ENCODE data around the gene TBL3. TPM values are rescaled to one million over a fixed set of nuclear protein-coding genes. Genes with fewer than 3 reads are reported as not detected.
A peak's percentile ranks its signal among the peaks of the same experiment; 100 is the strongest.

The TBL3 gene
- total and polyA plus RNA-seq, 9 of the 15 experiments (the other 6 are each of a cell fraction or from before 2014, with no cell fraction given) = 0.97 to 117 (median 24.5) TPM

- TF ChIP-seq GTF3C2 (IDR thresholded peaks at IDR 0.05; ENCODE audit: borderline replicate concordance, extremely low read depth, insufficient read length) (no peak), ZNF253 (CRISPR knock-in tag; conservative IDR thresholded peaks at IDR 0.05) (no peak), CTBP1 (IDR thresholded peaks at IDR 0.05; ENCODE audit: borderline replicate concordance) (peak; percentile 72; the same call in 1 of the 2 replicates), POLR2G (IDR thresholded peaks at IDR 0.05; ENCODE audit: low read depth, low read length) (peak; percentile 71), ZNF696 (CRISPR knock-in tag; conservative IDR thresholded peaks at IDR 0.05) (no peak), CLOCK (CRISPR knock-in tag; IDR thresholded peaks at IDR 0.05; ENCODE audit: borderline replicate concordance) (no peak), U2AF1 (optimal IDR thresholded peaks at IDR 0.05; ENCODE audit: low read depth, low read length) (no peak), ZNF318 (IDR thresholded peaks at IDR 0.05; ENCODE audit: borderline replicate concordance in 1 of 2, low read depth in 1 of 2) (no peak), FOSL1 (tag; conservative IDR thresholded peaks at IDR 0.05) (no peak)
- TF ChIP-seq, protein P1, sequence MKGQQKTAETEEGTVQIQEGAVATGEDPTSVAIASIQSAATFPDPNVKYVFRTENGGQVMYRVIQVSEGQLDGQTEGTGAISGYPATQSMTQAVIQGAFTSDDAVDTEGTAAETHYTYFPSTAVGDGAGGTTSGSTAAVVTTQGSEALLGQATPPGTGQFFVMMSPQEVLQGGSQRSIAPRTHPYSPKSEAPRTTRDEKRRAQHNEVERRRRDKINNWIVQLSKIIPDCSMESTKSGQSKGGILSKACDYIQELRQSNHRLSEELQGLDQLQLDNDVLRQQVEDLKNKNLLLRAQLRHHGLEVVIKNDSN (CRISPR knock-in tag; IDR thresholded peaks at IDR 0.05) = no peak
These were observed 51.5 kb downstream of the TBL3 start (continued) for GRCh38 chr16:2023092-2024031.
